Measurements from ENCODE around the gene NISCH.

- TF ChIP-seq CTCF (IDR thresholded peaks at IDR 0.05; ENCODE audit: insufficient read depth, low read length, poor library complexity, severe bottlenecking) = no peak
- TF ChIP-seq EZH2phosphoT487 (conservative IDR thresholded peaks at IDR 0.05; ENCODE audit: low read length) = no peak
Measured at GRCh38 chr3:52523386-52524257, 68.2 kb downstream of the NISCH start.

Data from SU-DHL-6 (cell line).